ENCODE measurements around the gene FAAP20.

FAAP20 gene

GRCh38 chr1:2144501-2145090 is 50.0 kb downstream of the FAAP20 start:
- Histone ChIP-seq H3K36me3 (peaks cover 88% of the 10 kb centered on the region), H3K4me3 (no peak overlapping the region), H3K9me3 (no peaks in the 10 kb centered on the region), H3K9ac (no peak overlapping the region), H4K20me1 (peaks cover 87% of the 10 kb centered on the region), H3K27ac (no peak overlapping the region), H3K27me3 (no peaks in the 10 kb centered on the region), H3K4me1 (peaks cover 69% of the 10 kb centered on the region), H3K4me2 (no peak overlapping the region)
- no peak for TF ChIP-seq Cebpa-rat (IDR thresholded peaks at IDR 0.05)

GRCh38 chr1:2143814-2144500 is 50.6 kb downstream of the FAAP20 start:
- Histone ChIP-seq H3K27me3 (no peaks in the 10 kb centered on the region), H3K9me3 (no peaks in the 10 kb centered on the region), H3K9ac (no peak overlapping the region), H3K4me3 (no peak overlapping the region), H3K4me2 (no peak overlapping the region), H3K4me1 (peaks cover 69% of the 10 kb centered on the region), H3K36me3 (peaks cover 81% of the 10 kb centered on the region), H4K20me1 (peaks cover 94% of the 10 kb centered on the region), H3K27ac (no peak overlapping the region)
- no peak for TF ChIP-seq Cebpa-rat (IDR thresholded peaks at IDR 0.05)

DNA sequence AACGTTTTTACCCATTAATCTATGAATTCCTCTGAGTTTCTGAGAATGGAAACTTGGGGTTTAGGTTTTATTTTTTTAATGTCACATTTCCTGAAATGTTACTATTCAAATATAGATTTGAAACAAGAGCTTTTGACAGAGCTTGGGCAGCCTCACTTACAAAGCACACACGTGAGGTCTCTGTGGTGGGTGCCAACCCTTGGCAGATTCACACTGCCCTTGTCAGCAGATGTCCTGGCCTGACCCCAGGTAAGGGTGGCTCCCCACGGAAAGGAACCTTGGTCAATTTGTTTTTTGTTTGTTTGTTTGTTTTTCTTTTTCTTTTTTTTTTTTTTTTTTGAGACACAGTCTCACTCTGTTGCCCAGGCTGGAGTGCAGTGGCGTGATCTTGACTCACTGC is 53.5 kb downstream of the FAAP20 start:
- Histone ChIP-seq H3K27ac (no peak overlapping the region), H3K9me3 (no peaks in the 10 kb centered on the region), H3K4me2 (no peak overlapping the region), H3K36me3 (peaks cover 67% of the 10 kb centered on the region), H4K20me1 (peaks cover 100% of the 10 kb centered on the region), H3K9ac (no peak overlapping the region), H3K4me1 (peaks cover 69% of the 10 kb centered on the region), H3K4me3 (no peak overlapping the region), H3K27me3 (no peaks in the 10 kb centered on the region)
- no peak for TF ChIP-seq Cebpa-rat (IDR thresholded peaks at IDR 0.05)
